ENCODE measurements around the gene CHPF.

Gene CHPF

GRCh38 chr2:219532378-219532649 is 11.3 kb downstream of the CHPF start:
- no peak for TF ChIP-seq CTCF (IDR thresholded peaks at IDR 0.05; ENCODE audit: low read depth, low read length)
- DNase-seq (ENCODE audit: low read depth, low spot score), result no peak
- in situ Hi-C loops (cut with HindIII; ENCODE audit: low sequenced_read_pairs), result no loop called here
- H3K4me3 ChIP-seq (ENCODE audit: low read depth, low read length), result no peak overlapping the region

GRCh38 chr2:219531639-219532377 is 11.8 kb downstream of the CHPF start:
- in situ Hi-C loops (cut with HindIII; ENCODE audit: low sequenced_read_pairs), result no loop called here
- no peak overlapping the region for H3K4me3 ChIP-seq (ENCODE audit: low read depth, low read length)
- no peak for TF ChIP-seq CTCF (IDR thresholded peaks at IDR 0.05; ENCODE audit: low read depth, low read length)
- DNase-seq (ENCODE audit: low read depth, low spot score), result no peak

GRCh38 chr2:219530048-219530963 is 13.3 kb downstream of the CHPF start:
- in situ Hi-C loops (cut with HindIII; ENCODE audit: low sequenced_read_pairs), result no loop called here
- peak overlapping the region; percentile 1 for H3K4me3 ChIP-seq (ENCODE audit: low read depth, low read length)
- TF ChIP-seq CTCF (IDR thresholded peaks at IDR 0.05; ENCODE audit: low read depth, low read length), result peak; percentile 95
- peak; percentile 78 for DNase-seq (ENCODE audit: low read depth, low spot score)

GRCh38 chr2:219527472-219527871 is 16.1 kb downstream of the CHPF start:
- no peak for DNase-seq (ENCODE audit: low read depth, low spot score)
- TF ChIP-seq CTCF (IDR thresholded peaks at IDR 0.05; ENCODE audit: low read depth, low read length), result no peak
- in situ Hi-C loops (cut with HindIII; ENCODE audit: low sequenced_read_pairs), result no loop called here
- no peak overlapping the region for H3K4me3 ChIP-seq (ENCODE audit: low read depth, low read length)

- no peak for TF ChIP-seq CTCF (IDR thresholded peaks at IDR 0.05; ENCODE audit: low read depth, low read length)
- H3K4me3 ChIP-seq (ENCODE audit: low read depth, low read length), result no peak overlapping the region
- DNase-seq (ENCODE audit: low read depth, low spot score), result no peak
- in situ Hi-C loops (cut with HindIII; ENCODE audit: low sequenced_read_pairs), result no loop called here
Observed at GRCh38 chr2:219527076-219527394, 16.6 kb downstream of the CHPF start.

GRCh38 chr2:219526320-219527075 is 17.1 kb downstream of the CHPF start:
- DNase-seq (ENCODE audit: low read depth, low spot score), result no peak
- in situ Hi-C loops (cut with HindIII; ENCODE audit: low sequenced_read_pairs), result no loop called here
- no peak overlapping the region for H3K4me3 ChIP-seq (ENCODE audit: low read depth, low read length)
- no peak for TF ChIP-seq CTCF (IDR thresholded peaks at IDR 0.05; ENCODE audit: low read depth, low read length)
